Measurements from ENCODE around the gene ENTPD2. TPM values are rescaled to one million over a fixed set of nuclear protein-coding genes. Genes with fewer than 3 reads are reported as not detected.

Gene ENTPD2
- total and polyA plus RNA-seq, 9 of the 15 experiments (the other 6 are each of a cell fraction or from before 2014, with no cell fraction given), result 0.04 to 0.60 (median 0.14) TPM; not detected in 4

DNA sequence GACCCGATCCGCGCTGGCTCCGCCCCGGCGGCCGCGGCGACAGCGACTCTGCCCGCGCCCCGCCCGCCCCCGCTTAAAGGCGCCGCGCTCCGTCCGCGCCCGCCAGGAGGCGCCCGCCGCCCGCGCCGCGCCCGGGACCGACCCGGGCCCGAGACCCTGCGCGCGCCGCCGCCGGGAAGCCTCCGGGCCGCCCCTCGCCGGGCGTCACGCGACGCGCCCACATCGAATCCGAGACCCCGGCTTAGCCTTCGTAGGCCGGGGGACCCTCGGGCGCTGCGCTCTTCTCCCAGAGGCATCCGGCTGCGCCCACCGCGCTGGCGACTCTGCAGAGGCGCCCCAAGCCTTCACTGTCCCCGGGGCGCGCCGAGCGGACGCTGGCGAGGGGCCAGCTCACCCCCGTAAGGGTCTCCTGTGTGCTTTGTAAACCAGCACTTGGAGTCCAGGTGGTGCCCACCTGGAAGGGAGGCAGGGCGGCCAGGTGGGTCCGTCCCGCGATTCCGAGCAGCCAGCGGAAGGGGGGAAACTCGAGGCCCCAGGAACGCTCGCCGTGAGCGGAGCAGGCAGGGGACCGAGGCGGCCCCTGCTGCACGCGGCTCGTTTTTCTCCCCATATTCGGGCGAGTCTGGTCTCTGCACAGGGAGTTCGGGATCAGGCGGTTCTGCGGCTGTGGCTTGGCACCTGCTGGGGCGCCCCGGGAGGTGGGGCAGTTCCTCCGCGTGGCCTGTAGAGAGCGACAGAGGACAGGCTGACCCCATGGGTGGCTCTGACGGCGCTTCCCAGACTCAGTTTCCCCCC is 25.4 kb downstream of the ENTPD2 start (continued):
- TF ChIP-seq CREB1 (IDR thresholded peaks at IDR 0.05) (no peak), CREB1 (CRISPR knock-in tag; IDR thresholded peaks at IDR 0.05) (0 out of 2 replicates have a peak, but pooled peaks have one; percentile 5), SIX5 (IDR thresholded peaks at IDR 0.05; ENCODE audit: borderline replicate concordance in 1 of 2, insufficient read depth in 1 of 2, low read depth in 1 of 2, low read length in 2 of 2) (no peak), SMARCB1 (IDR thresholded peaks at IDR 0.05; ENCODE audit: insufficient read length, low read depth) (no peak), ILF3 (IDR thresholded peaks at IDR 0.05; ENCODE audit: borderline replicate concordance) (no peak), RBFOX2 (IDR thresholded peaks at IDR 0.05; ENCODE audit: low read depth, low read length) (peak; percentile 56), HDAC1 (IDR thresholded peaks at IDR 0.05) (no peak), L3MBTL2 (IDR thresholded peaks at IDR 0.05) (peak; percentile 80), SNRNP70 (optimal IDR thresholded peaks at IDR 0.05; ENCODE audit: low read depth, low read length) (no peak), ZNF41 (CRISPR knock-in tag; conservative IDR thresholded peaks at IDR 0.05) (no peak), HDGF (IDR thresholded peaks at IDR 0.05) (no peak), ZNF707 (CRISPR knock-in tag; conservative IDR thresholded peaks at IDR 0.05) (no peak), FOXM1 (IDR thresholded peaks at IDR 0.05; ENCODE audit: low read depth) (no peak), FOXM1 (CRISPR knock-in tag; IDR thresholded peaks at IDR 0.05; ENCODE audit: low read depth) (no peak), NRF1 (conservative IDR thresholded peaks at IDR 0.05 in 1 of 2, IDR thresholded peaks at IDR 0.05 in 1 of 2) (peak; percentile 37 to 49; a peak in 3 of 4 replicates), TEAD4 (IDR thresholded peaks at IDR 0.05; ENCODE audit: low read length) (no peak), TEAD4 (CRISPR knock-in tag; IDR thresholded peaks at IDR 0.05; ENCODE audit: borderline replicate concordance) (peak; percentile 42; the same call in 1 of the 2 replicates), BHLHE40 (IDR thresholded peaks at IDR 0.05; ENCODE audit: low read length) (peak; percentile 22), ZC3H8 (IDR thresholded peaks at IDR 0.05) (no peak), JUN (IDR thresholded peaks at IDR 0.05; ENCODE audit: borderline replicate concordance, low read depth, low read length) (no peak), JUN (CRISPR knock-in tag; IDR thresholded peaks at IDR 0.05; ENCODE audit: borderline replicate concordance) (0 out of 2 replicates have a peak, but pooled peaks have one; percentile 39), ZBED1 (IDR thresholded peaks at IDR 0.05) (no peak), HMGXB4 (CRISPR knock-in tag; IDR thresholded peaks at IDR 0.05) (no peak), FOXA3 (CRISPR knock-in tag; conservative IDR thresholded peaks at IDR 0.05 in 1 of 2, IDR thresholded peaks at IDR 0.05 in 1 of 2) (0 out of 4 replicates have a peak, but pooled peaks of 1 of the 2 experiments have one; percentile 14)
- TF ChIP-seq, protein P1, sequence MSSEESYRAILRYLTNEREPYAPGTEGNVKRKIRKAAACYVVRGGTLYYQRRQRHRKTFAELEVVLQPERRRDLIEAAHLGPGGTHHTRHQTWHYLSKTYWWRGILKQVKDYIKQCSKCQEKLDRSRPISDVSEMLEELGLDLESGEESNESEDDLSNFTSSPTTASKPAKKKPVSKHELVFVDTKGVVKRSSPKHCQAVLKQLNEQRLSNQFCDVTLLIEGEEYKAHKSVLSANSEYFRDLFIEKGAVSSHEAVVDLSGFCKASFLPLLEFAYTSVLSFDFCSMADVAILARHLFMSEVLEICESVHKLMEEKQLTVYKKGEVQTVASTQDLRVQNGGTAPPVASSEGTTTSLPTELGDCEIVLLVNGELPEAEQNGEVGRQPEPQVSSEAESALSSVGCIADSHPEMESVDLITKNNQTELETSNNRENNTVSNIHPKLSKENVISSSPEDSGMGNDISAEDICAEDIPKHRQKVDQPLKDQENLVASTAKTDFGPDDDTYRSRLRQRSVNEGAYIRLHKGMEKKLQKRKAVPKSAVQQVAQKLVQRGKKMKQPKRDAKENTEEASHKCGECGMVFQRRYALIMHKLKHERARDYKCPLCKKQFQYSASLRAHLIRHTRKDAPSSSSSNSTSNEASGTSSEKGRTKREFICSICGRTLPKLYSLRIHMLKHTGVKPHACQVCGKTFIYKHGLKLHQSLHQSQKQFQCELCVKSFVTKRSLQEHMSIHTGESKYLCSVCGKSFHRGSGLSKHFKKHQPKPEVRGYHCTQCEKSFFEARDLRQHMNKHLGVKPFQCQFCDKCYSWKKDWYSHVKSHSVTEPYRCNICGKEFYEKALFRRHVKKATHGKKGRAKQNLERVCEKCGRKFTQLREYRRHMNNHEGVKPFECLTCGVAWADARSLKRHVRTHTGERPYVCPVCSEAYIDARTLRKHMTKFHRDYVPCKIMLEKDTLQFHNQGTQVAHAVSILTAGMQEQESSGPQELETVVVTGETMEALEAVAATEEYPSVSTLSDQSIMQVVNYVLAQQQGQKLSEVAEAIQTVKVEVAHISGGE (CRISPR knock-in tag; IDR thresholded peaks at IDR 0.05), result peak in 1 of 3 experiments; percentile 55; a peak in 1 of 6 replicates

Data from K562 (cell line).